Mesodermal cell (in vitro differentiated cells): ENCODE measurements around the gene SERPINA9.

Source experiments
- H3K27ac ChIP-seq: 2 replicates; pipeline ENCODE4 v1.7.0; 2013; ENCODE audit warnings: mild to moderate bottlenecking, low read depth, low read length, moderate library complexity; ENCODE audit not compliant: severe bottlenecking
- H3K36me3 ChIP-seq: 2 replicates; pipeline ENCODE4 v1.7.1; 2013; ENCODE audit warnings: mild to moderate bottlenecking, low read length, moderate library complexity; ENCODE audit not compliant: control insufficient read depth, insufficient read depth
- H3K4me1 ChIP-seq: one replicate; pipeline ENCODE4 v1.7.1; 2013; ENCODE audit warnings: mild to moderate bottlenecking, low read length; ENCODE audit not compliant: insufficient read depth, control insufficient read depth, poor library complexity, severe bottlenecking
- H3K4me3 ChIP-seq: 2 replicates; pipeline ENCODE4 v1.7.0; 2013; ENCODE audit warnings: low read length, control low read depth, mild to moderate bottlenecking; ENCODE audit not compliant: insufficient read depth, poor library complexity, severe bottlenecking; ENCODE audit errors: extremely low read depth
- H3K9me3 ChIP-seq: 2 replicates; pipeline ENCODE4 v1.7.1; 2013; ENCODE audit warnings: mild to moderate bottlenecking, low read length, moderate library complexity; ENCODE audit not compliant: control insufficient read depth
- WGBS, 2 experiments: methylation state at CpG; one replicate each; pipeline ENCODE4 v1.1.5; 2013; ENCODE audit warnings: missing lambda C conversion rate in 2 of 2; ENCODE audit not compliant: insufficient coverage in 2 of 2; 5-methylcytosine and 5-hydroxymethylcytosine counted together

The SERPINA9 gene

DNA sequence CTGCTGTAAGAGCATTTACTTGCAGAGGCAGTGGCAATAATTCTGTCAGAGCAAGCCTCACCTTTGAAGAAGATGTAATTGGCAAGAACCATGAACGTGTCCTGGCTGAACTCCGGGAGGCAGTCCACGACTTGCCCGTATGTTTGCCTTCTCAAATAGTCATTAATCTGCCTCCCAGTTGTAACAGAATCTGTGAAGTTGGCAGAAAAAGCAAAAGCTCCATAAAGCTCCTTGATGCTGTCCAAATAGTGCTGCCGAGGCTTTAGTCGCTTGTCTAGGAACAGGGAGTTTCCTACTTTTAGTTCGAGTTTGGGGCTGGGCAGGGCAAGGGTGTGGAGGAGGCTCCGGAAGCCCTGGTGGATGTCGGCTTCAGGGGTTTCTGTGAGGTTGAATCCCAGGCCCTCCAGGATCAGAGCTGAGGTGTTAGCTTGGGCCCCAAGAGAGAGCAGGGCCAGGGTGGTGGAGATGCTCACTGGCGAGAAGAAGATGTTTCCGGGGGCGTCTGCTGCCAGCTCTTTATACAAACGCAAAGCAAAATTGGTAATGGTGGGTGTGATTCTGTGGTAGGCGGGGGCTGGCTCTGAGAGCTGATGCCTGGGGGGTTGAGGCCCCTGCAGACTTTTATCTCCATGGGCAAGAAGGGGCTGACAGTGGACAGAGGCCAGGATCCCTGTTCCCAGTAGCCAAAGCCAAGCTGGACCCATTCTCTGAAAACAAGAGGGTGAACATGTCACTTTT lies 27.8 kb downstream of the SERPINA9 start:
- Histone ChIP-seq H3K4me3 (no peak overlapping the region), H3K36me3 (no peaks in the 10 kb centered on the region), H3K4me1 (no peaks in the 10 kb centered on the region), H3K9me3 (no peaks in the 10 kb centered on the region), H3K27ac (no peak overlapping the region)
- 82 to 90% methylated on average over 10 to 11 of the region's 14 CpGs for WGBS, 2 experiments

DNA sequence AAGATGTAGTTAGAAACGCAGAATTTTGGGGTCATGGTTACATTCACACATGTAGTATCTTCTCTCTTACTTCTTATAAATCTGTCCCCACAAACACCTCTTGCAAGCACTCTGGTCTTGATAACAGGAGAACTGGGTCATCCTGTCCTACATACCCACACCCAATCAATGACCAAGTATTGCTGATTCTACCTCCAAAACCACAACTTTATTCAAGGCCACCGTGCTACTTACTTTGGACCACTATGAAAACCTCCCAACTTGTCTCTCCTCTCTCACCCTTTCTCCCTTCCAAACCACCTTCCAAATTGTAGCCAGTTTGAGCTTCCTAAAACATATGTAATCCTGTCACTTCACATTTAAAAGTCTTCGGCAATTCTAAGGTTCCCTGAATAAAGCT lies 28.8 kb downstream of the SERPINA9 start:
- Histone ChIP-seq H3K36me3 (no peaks in the 10 kb centered on the region), H3K4me3 (no peak overlapping the region), H3K9me3 (no peaks in the 10 kb centered on the region), H3K4me1 (no peaks in the 10 kb centered on the region), H3K27ac (no peak overlapping the region)
- 74 to 78% methylated on average over 2 of the region's 3 CpGs for WGBS, 2 experiments

- H3K4me1 ChIP-seq, result no peaks in the 10 kb centered on the region
- no peaks in the 10 kb centered on the region for H3K9me3 ChIP-seq
- WGBS, 2 experiments, result 74 to 85% methylated on average over 4 of the region's 4 CpGs
- no peaks in the 10 kb centered on the region for H3K36me3 ChIP-seq
- H3K27ac ChIP-seq, result no peak overlapping the region
- no peak overlapping the region for H3K4me3 ChIP-seq
Observed at GRCh38 chr14:94446126-94446525, 29.9 kb downstream of the SERPINA9 start.

DNA sequence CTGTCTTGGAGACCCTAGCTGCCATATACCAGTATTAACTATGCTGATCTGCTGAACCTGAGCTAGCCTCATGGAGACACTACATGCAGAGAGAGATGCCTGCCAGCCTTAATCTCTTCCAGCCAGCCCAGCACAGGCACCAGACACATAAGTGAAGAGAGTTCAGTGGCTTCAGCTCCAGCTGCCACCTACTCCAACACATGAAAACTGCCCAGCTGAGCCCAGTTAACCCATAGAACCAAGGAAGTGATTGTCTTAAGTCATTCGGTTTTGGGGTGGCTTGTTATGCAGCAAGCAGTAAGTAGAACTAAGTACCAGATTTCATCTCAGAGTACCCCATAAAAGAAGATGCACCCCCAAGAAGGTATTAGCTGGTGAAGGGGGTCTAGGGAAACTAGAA lies 31.0 kb downstream of the SERPINA9 start:
- Histone ChIP-seq H3K9me3 (no peaks in the 10 kb centered on the region), H3K36me3 (no peaks in the 10 kb centered on the region), H3K27ac (no peak overlapping the region), H3K4me3 (no peak overlapping the region), H3K4me1 (no peaks in the 10 kb centered on the region)
- WGBS, 2 experiments, result 80% methylated on average over 1 of the region's 1 CpG; no CpG with 5 or more reads in 1 of the 2 experiments

DNA sequence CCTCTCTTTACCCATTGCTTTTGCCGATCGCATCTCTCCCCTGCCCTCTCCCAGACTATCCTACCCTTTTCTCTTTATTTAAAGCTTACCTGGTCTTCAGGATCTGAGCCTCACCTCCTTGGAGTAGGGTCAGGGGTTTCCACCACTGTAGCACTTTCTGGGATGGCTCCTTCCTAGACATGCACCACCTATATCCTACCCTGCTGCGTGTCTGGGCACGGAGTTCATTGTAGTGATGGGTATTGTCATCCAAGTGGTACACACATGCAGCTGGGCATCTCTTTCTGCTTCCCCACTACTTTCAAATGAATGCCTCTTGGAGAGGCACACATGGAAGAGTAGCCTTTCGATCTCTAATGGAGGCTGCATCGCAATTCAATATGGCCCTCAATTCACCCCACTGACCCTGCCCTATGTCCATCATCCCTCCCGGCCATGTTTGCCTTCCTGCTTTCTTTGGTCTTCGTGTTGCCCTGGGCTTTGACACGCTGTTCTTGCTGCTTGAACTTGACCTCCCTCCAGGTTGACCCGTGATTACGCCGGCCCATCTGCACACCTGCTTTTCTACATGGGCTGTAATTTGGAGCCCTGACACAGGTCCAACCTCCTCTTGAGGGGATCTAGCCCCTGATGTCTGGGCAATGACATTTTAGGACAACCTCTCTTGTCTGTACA lies 34.3 kb downstream of the SERPINA9 start:
- Histone ChIP-seq H3K4me3 (no peak overlapping the region), H3K4me1 (no peaks in the 10 kb centered on the region), H3K9me3 (no peaks in the 10 kb centered on the region), H3K27ac (no peak overlapping the region), H3K36me3 (no peaks in the 10 kb centered on the region)
- WGBS, 2 experiments, result 88 to 91% methylated on average over 10 of the region's 12 CpGs

DNA sequence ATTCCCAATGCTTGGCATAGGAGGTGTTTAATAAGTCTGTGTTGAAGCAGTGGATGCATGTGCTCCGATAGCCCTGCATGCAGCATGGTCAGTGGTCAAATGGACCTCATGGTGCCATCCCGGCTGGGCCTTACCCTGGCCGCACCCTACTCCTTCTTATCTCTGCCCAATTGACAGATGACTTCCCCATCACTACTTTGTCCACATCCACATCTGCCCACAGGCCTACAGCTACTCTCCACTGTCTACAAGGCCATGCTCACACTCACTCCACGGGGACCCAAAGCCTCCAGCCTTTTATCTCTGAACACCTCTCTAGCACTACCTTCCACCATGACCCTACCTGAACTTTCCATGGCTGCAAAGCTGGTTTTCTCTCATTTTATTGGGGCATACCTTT lies 34.9 kb downstream of the SERPINA9 start:
- WGBS, 2 experiments, result 87 to 94% methylated on average over 3 of the region's 4 CpGs
- Histone ChIP-seq H3K4me1 (no peaks in the 10 kb centered on the region), H3K27ac (no peak overlapping the region), H3K9me3 (no peaks in the 10 kb centered on the region), H3K36me3 (no peaks in the 10 kb centered on the region), H3K4me3 (no peak overlapping the region)

DNA sequence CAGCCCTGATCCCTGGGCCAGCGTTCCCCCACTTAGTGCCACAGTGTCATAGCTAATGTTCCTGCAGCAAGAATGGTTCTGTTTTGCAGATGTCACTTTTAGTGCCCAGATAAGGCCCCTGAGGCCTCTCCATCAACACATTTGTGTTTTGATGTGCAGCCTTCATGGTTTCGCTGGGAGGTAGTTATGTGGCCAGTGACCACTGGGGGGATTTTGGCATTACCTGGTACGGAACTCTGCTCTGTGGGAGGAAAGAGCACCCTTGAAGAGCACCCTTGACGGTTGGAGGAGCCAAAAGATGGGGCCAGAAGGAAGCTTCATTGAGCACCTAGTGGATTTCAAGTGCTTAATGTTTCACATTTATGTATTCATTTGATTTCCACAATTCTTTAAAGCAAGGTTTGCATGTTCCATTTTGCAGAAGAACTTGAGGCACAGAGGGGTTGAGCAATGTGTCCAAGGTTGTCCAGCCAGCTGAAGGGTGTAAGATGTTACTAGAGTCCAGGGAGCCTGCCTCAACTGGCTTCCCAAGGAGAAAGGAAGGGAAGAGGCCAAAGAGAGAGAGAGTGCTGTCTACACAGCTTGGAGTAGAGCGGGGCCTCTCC lies 36.4 kb downstream of the SERPINA9 start:
- no peak overlapping the region for H3K27ac ChIP-seq
- H3K4me3 ChIP-seq, result no peak overlapping the region
- no peaks in the 10 kb centered on the region for H3K36me3 ChIP-seq
- WGBS, 2 experiments, result 63 to 84% methylated on average over 2 to 3 of the region's 5 CpGs
- no peaks in the 10 kb centered on the region for H3K9me3 ChIP-seq
- H3K4me1 ChIP-seq, result no peaks in the 10 kb centered on the region

GRCh38 chr14:94428610-94429009 lies 47.4 kb downstream of the SERPINA9 start:
- no peaks in the 10 kb centered on the region for H3K36me3 ChIP-seq
- no peak overlapping the region for H3K4me3 ChIP-seq
- H3K9me3 ChIP-seq, result no peaks in the 10 kb centered on the region
- no CpG with 5 or more reads among the region's 2 CpGs for WGBS, 2 experiments
- no peak overlapping the region for H3K27ac ChIP-seq
- no peaks in the 10 kb centered on the region for H3K4me1 ChIP-seq

DNA sequence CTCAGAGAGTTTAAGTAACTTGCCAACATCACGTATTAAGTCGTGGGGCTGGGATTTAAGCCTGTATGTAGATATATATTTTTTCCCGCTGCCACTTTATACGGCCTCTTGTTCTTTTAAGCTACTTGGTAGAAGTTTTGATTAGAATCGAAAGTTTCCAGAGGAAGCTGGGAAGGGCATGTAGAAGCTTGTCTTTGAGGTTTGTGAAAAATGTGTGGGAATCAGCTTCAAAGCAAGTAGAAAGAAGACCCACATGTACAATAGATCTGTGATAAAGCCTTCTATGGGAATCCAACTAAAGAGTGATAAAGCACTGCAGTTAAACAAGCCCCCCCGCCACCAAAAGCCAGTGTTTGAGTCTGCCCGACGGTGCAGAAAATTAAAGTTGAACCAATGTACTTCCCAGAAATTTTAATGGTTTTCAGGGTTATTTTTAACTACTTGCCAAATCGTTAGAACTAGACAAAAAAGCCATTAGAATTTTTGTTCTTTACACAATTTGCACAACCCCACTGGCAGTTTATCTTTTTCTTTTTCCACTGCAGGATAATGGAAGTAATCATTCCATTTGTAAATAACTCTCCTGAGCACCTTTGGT lies 48.9 kb downstream of the SERPINA9 start:
- H3K9me3 ChIP-seq, result no peaks in the 10 kb centered on the region
- 92 to 93% methylated on average over 3 to 9 of the region's 9 CpGs for WGBS, 2 experiments
- no peaks in the 10 kb centered on the region for H3K4me1 ChIP-seq
- no peak overlapping the region for H3K27ac ChIP-seq
- H3K4me3 ChIP-seq, result no peak overlapping the region
- no peaks in the 10 kb centered on the region for H3K36me3 ChIP-seq

DNA sequence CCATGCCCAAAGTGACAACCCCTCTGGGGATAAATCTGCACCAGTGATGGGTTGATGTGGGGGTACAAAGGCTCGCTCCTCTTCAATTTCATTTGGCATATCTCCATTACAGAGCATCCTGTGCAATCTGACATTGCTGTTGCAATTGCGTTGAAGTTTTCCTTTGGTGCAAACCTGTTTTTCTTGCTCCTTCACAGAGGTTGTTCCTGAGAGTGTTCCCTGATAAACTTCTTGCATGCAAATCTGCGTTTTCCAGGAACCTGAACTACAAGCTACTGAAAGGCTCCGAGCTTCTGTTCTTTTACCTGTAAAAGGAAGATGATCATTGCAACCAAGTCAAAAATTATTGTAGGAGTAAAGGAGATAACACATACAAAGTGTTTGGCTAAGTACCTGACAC lies 49.5 kb downstream of the SERPINA9 start:
- Histone ChIP-seq H3K4me1 (no peaks in the 10 kb centered on the region), H3K27ac (no peak overlapping the region), H3K4me3 (no peak overlapping the region), H3K9me3 (no peaks in the 10 kb centered on the region), H3K36me3 (no peaks in the 10 kb centered on the region)
- 87 to 100% methylated on average over 3 of the region's 4 CpGs for WGBS, 2 experiments
